ENCODE data around the gene OTOG.

DNA sequence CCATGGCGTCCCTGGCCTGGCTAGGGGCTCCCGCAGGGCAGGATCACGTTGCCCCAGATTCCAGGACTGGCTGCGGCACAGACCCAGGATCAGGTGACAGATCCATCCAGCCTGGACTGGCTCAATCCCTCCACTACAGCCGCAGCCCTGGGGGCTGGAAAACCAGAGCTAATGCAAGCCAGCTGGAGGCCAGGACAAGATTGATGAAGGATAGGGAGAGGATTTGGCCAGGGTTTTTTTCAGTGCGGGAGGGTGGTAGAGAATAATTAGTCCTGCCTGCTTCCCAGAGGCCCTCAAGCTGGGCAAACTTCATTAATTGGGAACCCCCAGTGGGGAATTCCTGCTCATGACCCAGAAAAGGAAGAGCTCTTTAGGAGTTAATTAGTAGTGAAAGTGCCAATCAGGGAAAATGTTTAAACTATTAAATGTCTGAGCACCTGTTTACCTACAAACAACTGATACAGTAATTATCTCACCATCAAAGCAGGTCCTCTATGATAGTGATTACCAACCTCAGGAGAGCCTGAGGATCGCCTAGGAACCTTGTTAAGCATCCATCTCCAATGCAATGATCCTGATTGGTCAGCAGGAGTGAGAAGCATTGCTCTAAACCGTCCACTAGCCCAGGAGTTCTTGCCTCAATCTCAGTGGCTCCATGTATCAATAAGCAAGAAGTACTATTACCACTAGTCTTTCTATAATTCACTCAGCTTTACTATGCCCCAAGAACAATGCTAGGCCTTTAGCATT lies 139.3 kb downstream of the OTOG start:
- TF ChIP-seq, protein P1, sequence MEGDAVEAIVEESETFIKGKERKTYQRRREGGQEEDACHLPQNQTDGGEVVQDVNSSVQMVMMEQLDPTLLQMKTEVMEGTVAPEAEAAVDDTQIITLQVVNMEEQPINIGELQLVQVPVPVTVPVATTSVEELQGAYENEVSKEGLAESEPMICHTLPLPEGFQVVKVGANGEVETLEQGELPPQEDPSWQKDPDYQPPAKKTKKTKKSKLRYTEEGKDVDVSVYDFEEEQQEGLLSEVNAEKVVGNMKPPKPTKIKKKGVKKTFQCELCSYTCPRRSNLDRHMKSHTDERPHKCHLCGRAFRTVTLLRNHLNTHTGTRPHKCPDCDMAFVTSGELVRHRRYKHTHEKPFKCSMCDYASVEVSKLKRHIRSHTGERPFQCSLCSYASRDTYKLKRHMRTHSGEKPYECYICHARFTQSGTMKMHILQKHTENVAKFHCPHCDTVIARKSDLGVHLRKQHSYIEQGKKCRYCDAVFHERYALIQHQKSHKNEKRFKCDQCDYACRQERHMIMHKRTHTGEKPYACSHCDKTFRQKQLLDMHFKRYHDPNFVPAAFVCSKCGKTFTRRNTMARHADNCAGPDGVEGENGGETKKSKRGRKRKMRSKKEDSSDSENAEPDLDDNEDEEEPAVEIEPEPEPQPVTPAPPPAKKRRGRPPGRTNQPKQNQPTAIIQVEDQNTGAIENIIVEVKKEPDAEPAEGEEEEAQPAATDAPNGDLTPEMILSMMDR (IDR thresholded peaks at IDR 0.05), result no peak
- TF ChIP-seq POLR2A (IDR thresholded peaks at IDR 0.05), result no peak
